Neural progenitor cell (in vitro differentiated cells): Measurements from ENCODE around the gene TUBB. TPM values are rescaled to one million over a fixed set of nuclear protein-coding genes. Genes with fewer than 3 reads are reported as not detected.
A peak's percentile ranks its signal among the peaks of the same experiment; 100 is the strongest.
"Not testable (repeated sequence)": the region's sequence is repeated elsewhere in the genome, so short reads cannot be mapped to it uniquely, and the experiment has no call there.

ENCODE experiments used
- DNase-seq: peaks from one replicate; pipeline ENCODE4 v3.0.0-alpha.2; 2016; ENCODE audit warnings: low spot score
- H2AFZ ChIP-seq: fragments of 200-600 bp; sonication (generic); replicated peaks from 2 replicates; pipeline ENCODE4 v1.6.1; 2016; ENCODE audit warnings: antibody characterized with exemption
- H3F3A ChIP-seq: fragments of 200-600 bp; sonication (generic); 2 replicates; pipeline ENCODE4 v1.6.1; 2016; ENCODE audit warnings: antibody characterized with exemption, low read depth
- H3K27ac ChIP-seq: fragments of 200-600 bp; sonication (generic); 2 replicates; pipeline ENCODE4 v1.5.1; 2016; ENCODE audit warnings: mild to moderate bottlenecking
- H3K27me3 ChIP-seq: fragments of 200-600 bp; sonication (generic); 2 replicates; pipeline ENCODE4 v1.6.1; 2016; ENCODE audit warnings: mild to moderate bottlenecking, moderate library complexity
- H3K36me3 ChIP-seq: fragments of 200-600 bp; sonication (generic); 2 replicates; pipeline ENCODE4 v1.5.1; 2016
- H3K4me1 ChIP-seq: fragments of 200-600 bp; sonication (generic); 2 replicates; pipeline ENCODE4 v1.6.1; 2016; ENCODE audit warnings: mixed run types
- H3K4me2 ChIP-seq: fragments of 200-600 bp; sonication (generic); 2 replicates; pipeline ENCODE4 v1.6.1; 2016
- H3K4me3 ChIP-seq: fragments of 200-600 bp; sonication (generic); 2 replicates; pipeline ENCODE4 v1.5.1; 2016
- H3K79me2 ChIP-seq: fragments of 200-600 bp; sonication (generic); 2 replicates; pipeline ENCODE4 v1.6.1; 2016; ENCODE audit warnings: low read depth
- H3K9ac ChIP-seq: fragments of 200-600 bp; sonication (generic); 2 replicates; pipeline ENCODE4 v1.6.1; 2016
- H3K9me3 ChIP-seq: fragments of 200-600 bp; sonication (generic); 2 replicates; pipeline ENCODE4 v1.5.1; 2016; ENCODE audit warnings: low read depth
- H4K20me1 ChIP-seq: fragments of 200-600 bp; sonication (generic); 2 replicates; pipeline ENCODE4 v1.6.1; 2016; ENCODE audit warnings: low read depth
- H3K27ac Mint-ChIP-seq: 3 replicates; pipeline ENCODE4 v1.8.0; 2021; ENCODE audit warnings: mixed read lengths
- H3K27me3 Mint-ChIP-seq: 2 replicates; pipeline ENCODE4 v1.8.0; 2022; ENCODE audit warnings: low read depth, mild to moderate bottlenecking, inconsistent platforms, moderate library complexity, mixed read lengths; ENCODE audit not compliant: insufficient read depth
- H3K36me3 Mint-ChIP-seq: 3 replicates; pipeline ENCODE4 v1.8.0; 2021; ENCODE audit warnings: mixed read lengths
- H3K4me1 Mint-ChIP-seq: 3 replicates; pipeline ENCODE4 v1.8.0; 2021; ENCODE audit warnings: mixed read lengths
- H3K4me3 Mint-ChIP-seq: 3 replicates; pipeline ENCODE4 v1.8.0; 2021; ENCODE audit warnings: mild to moderate bottlenecking, moderate library complexity, mixed read lengths
- H3K9me3 Mint-ChIP-seq: 3 replicates; pipeline ENCODE4 v1.8.0; 2020; ENCODE audit warnings: mixed read lengths
- EZH2 ChIP-seq: fragments of 200-600 bp; sonication (generic); IDR thresholded peaks from 2 replicates; pipeline ENCODE4 v1.6.1; 2017; ENCODE audit warnings: antibody characterized with exemption, mild to moderate bottlenecking, moderate library complexity
- EZH2phosphoT487 ChIP-seq: fragments of 200-600 bp; sonication (generic); IDR thresholded peaks from 2 replicates; pipeline ENCODE4 v1.6.1; 2017; ENCODE audit warnings: antibody characterized with exemption
- total RNA-seq: library from RNA; depleted of rRNA; stranded (reverse); fragments of >200 nt; gene quantifications from 2 replicates; pipeline ENCODE4 v1.2.3, GENCODE V29; 2015; ENCODE audit warnings: low replicate concordance
- TF ChIP-seq, protein P1 (sequence below): fragments of 200-600 bp; sonication (generic); IDR thresholded peaks from 2 replicates; pipeline ENCODE4 v1.5.1; 2017; ENCODE audit warnings: antibody characterized with exemption, mild to moderate bottlenecking

The TUBB gene
- total RNA-seq, 1 donor from 2014 or later, result 1,479 TPM

DNA sequence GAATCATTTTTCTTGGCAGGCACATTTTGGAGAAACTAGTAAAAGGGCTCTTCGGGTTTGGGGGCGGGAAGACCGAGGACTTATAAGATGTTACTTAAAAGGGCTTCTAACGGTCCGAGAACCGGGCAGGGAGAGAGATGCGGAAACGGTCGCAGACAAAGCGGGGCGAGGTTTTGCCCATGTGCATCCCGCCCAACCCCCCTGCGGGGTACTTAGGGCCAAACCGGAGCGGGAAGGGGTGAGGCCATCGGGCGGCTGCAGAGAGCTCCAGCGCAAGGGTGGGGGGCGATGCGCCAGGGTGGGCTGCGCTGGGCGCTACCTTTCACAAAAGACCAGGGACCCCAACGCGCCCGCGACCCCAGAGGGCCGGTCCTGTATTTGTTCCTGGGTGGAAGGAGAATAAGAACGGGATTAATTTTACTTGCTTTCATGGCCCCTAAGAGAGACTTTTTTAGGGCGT, 616 bp downstream of the TUBB start:
- Mint-ChIP-seq H3K9me3 (peaks cover 2% of the 10 kb centered on the region), H3K36me3 (peaks cover 35% of the 10 kb centered on the region), H3K27ac (peak overlapping the region; percentile 99), H3K4me3 (peak overlapping the region; percentile 98), H3K4me1 (peaks cover 65% of the 10 kb centered on the region), H3K27me3 (peaks cover 14% of the 10 kb centered on the region)
- Histone ChIP-seq H3K4me2 (peak overlapping the region; percentile 75), H2AFZ (no peak overlapping the region), H3F3A (peaks cover 77% of the 10 kb centered on the region), H3K9ac (peak overlapping the region; percentile 90), H3K79me2 (peaks cover 85% of the 10 kb centered on the region), H3K27me3 (no peaks in the 10 kb centered on the region), H4K20me1 (peaks cover 44% of the 10 kb centered on the region), H3K4me1 (peaks cover 18% of the 10 kb centered on the region), H3K36me3 (peaks cover 4% of the 10 kb centered on the region), H3K9me3 (no peaks in the 10 kb centered on the region), H3K4me3 (peak overlapping the region; percentile 85), H3K27ac (peak overlapping the region; percentile 85)
- TF ChIP-seq EZH2 (no peak), EZH2phosphoT487 (no peak)
- TF ChIP-seq, protein P1, sequence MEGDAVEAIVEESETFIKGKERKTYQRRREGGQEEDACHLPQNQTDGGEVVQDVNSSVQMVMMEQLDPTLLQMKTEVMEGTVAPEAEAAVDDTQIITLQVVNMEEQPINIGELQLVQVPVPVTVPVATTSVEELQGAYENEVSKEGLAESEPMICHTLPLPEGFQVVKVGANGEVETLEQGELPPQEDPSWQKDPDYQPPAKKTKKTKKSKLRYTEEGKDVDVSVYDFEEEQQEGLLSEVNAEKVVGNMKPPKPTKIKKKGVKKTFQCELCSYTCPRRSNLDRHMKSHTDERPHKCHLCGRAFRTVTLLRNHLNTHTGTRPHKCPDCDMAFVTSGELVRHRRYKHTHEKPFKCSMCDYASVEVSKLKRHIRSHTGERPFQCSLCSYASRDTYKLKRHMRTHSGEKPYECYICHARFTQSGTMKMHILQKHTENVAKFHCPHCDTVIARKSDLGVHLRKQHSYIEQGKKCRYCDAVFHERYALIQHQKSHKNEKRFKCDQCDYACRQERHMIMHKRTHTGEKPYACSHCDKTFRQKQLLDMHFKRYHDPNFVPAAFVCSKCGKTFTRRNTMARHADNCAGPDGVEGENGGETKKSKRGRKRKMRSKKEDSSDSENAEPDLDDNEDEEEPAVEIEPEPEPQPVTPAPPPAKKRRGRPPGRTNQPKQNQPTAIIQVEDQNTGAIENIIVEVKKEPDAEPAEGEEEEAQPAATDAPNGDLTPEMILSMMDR, result no peak
- peak; percentile 87 for DNase-seq

DNA sequence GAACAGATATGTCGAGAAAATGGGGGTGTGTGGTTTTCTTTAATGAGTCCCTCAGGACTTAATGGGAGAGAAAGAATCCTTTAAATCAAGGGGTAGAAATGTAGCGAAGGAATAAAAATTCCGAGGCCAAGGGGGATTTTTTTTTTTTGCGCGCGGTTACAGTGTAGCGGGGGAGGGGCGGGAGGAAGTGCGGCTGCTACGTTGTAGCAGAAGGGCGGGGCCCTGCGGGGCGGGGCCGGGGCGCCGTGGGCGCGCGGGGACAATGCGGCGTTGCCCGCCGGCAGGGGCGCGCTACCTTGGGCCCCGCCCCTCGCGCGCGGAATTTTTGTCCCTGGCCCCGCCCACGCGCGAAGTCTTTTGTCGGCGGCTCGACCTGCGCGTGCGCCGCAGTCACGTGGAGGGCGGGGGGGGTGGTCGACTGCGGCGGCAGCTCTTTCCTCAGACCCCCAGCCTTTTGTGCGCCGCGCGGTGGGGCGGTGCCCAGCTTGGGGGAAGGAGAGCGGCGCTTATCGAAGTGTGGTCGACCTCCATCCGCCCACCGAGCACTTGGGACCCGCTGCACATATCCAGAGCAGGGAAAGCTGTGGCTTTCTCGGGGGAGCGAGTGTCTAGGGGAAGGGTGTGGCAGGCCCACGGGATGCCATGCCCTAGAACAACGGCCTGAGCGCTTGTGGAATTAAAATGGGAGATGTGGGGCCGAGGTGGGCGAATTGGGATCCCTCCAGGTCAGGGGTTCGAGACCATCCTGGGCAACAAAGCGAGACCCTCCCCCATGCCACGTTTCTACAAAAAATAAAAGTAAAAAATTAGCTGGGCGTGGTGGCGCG, 1.3 kb downstream of the TUBB start:
- peak; percentile 96 for DNase-seq
- Histone ChIP-seq H3K9ac (peak overlapping the region; percentile 90), H3K79me2 (peaks cover 79% of the 10 kb centered on the region), H3K27ac (peak overlapping the region; percentile 85), H4K20me1 (peaks cover 49% of the 10 kb centered on the region), H3K4me2 (peak overlapping the region; percentile 90), H3K4me3 (peak overlapping the region; percentile 85), H3K36me3 (peaks cover 4% of the 10 kb centered on the region), H3K4me1 (peaks cover 14% of the 10 kb centered on the region), H3F3A (peaks cover 83% of the 10 kb centered on the region), H2AFZ (no peak overlapping the region), H3K9me3 (no peaks in the 10 kb centered on the region), H3K27me3 (no peaks in the 10 kb centered on the region)
- TF ChIP-seq, protein P1, result peak; percentile 48
- no peak for TF ChIP-seq EZH2phosphoT487
- no peak for TF ChIP-seq EZH2
- Mint-ChIP-seq H3K36me3 (peaks cover 32% of the 10 kb centered on the region), H3K27ac (peak overlapping the region; percentile 99), H3K9me3 (peaks cover 2% of the 10 kb centered on the region), H3K4me1 (peaks cover 60% of the 10 kb centered on the region), H3K4me3 (peak overlapping the region; percentile 98), H3K27me3 (peaks cover 13% of the 10 kb centered on the region)

DNA sequence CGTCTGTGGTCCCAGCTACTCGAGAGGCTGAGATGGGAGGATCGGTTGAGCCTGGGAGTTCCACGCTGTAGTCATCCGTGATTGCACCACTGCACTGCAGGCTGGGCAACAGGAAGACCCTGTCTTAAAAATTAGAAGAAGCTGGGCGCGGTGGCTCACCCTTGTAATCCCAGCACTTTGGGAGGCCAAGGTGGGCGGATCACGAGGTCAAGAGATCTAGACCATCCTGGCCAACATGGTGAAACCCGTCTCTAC, 1.8 kb downstream of the TUBB start:
- Histone ChIP-seq H3K4me2 (peak overlapping the region; percentile 90), H3K9ac (peak overlapping the region; percentile 14), H3F3A (peaks cover 89% of the 10 kb centered on the region), H4K20me1 (peaks cover 54% of the 10 kb centered on the region), H3K4me3 (peak overlapping the region; percentile 85), H3K4me1 (peaks cover 12% of the 10 kb centered on the region), H3K79me2 (peaks cover 73% of the 10 kb centered on the region)
- peaks cover 13% of the 10 kb centered on the region for H3K27me3 Mint-ChIP-seq
- H3K27me3 ChIP-seq, H3K27ac ChIP-seq, DNase-seq, H3K9me3 Mint-ChIP-seq, H2AFZ ChIP-seq, H3K36me3 ChIP-seq, H3K9me3 ChIP-seq: not testable (repeated sequence)
- H3K4me3 Mint-ChIP-seq, result peak overlapping the region; percentile 98
- peaks cover 55% of the 10 kb centered on the region for H3K4me1 Mint-ChIP-seq
- peaks cover 31% of the 10 kb centered on the region for H3K36me3 Mint-ChIP-seq
- peak overlapping the region; percentile 37 for H3K27ac Mint-ChIP-seq
